Suprapubic skin (tissue), 4 donors: ENCODE measurements around the gene HNRNPF. TPM values are rescaled to one million over a fixed set of nuclear protein-coding genes. Genes with fewer than 3 reads are reported as not detected.

Source experiments
- DNase-seq, 2 donors: peaks; one replicate each; pipeline ENCODE4 v3.0.0-alpha.2; 2019; ENCODE audit warnings: low spot score in 2 of 2
- H3K27ac ChIP-seq: fragments of 200-600 bp; sonication (generic); one replicate; pipeline ENCODE4 v1.5.1; 2019
- H3K27me3 ChIP-seq: fragments of 200-600 bp; sonication (generic); one replicate; pipeline ENCODE4 v1.5.1; 2019
- H3K36me3 ChIP-seq: fragments of 200-600 bp; sonication (generic); one replicate; pipeline ENCODE4 v1.5.1; 2019
- H3K4me1 ChIP-seq: fragments of 200-600 bp; sonication (generic); one replicate; pipeline ENCODE4 v1.5.1; 2019
- H3K4me3 ChIP-seq: fragments of 200-600 bp; sonication (generic); one replicate; pipeline ENCODE4 v1.5.1; 2019; ENCODE audit warnings: mild to moderate bottlenecking
- H3K9me3 ChIP-seq: fragments of 200-600 bp; sonication (generic); one replicate; pipeline ENCODE4 v1.5.1; 2019
- EP300 ChIP-seq: sonication (generic); formaldehyde crosslinking; IDR thresholded peaks from one replicate; pipeline ENCODE4 v1.6.1; 2017; ENCODE audit warnings: antibody characterized with exemption
- POLR2A ChIP-seq, 2 donors: fragments of 450-650 bp; IDR thresholded peaks; one replicate each; pipeline ENCODE4 v1.6.1; 2017; ENCODE audit warnings: antibody characterized with exemption in 2 of 2, mild to moderate bottlenecking in 2 of 2, moderate library complexity in 2 of 2
- POLR2AphosphoS5 ChIP-seq, 3 donors: sonication (generic); formaldehyde crosslinking; IDR thresholded peaks; one replicate each; pipeline ENCODE4 v1.6.1; 2017; ENCODE audit warnings: antibody characterized with exemption in 3 of 3
- WGBS: methylation state at CpG from one replicate; pipeline ENCODE4 v1.1.5; 2018; 5-methylcytosine and 5-hydroxymethylcytosine counted together
- total RNA-seq, 4 donors: library from RNA; depleted of rRNA; stranded (reverse); fragments of >200 nt; gene quantifications; one replicate each; pipeline ENCODE4 v1.1.0, GENCODE V29; 2016
- TF ChIP-seq, protein P1 (sequence below), 2 donors: fragments of 200-600 bp in 1 of 2; fragments of 450-650 bp in 1 of 2; sonication (generic) in 1 of 2; IDR thresholded peaks; one replicate each; pipeline ENCODE4 v1.5.1; 2016 to 2019; ENCODE audit warnings: antibody characterized with exemption in 2 of 2, mild to moderate bottlenecking in 1 of 2, moderate library complexity in 1 of 2

Gene HNRNPF
- total RNA-seq, 4 donors from 2014 or later, result 180 to 248 (median 217) TPM

DNA sequence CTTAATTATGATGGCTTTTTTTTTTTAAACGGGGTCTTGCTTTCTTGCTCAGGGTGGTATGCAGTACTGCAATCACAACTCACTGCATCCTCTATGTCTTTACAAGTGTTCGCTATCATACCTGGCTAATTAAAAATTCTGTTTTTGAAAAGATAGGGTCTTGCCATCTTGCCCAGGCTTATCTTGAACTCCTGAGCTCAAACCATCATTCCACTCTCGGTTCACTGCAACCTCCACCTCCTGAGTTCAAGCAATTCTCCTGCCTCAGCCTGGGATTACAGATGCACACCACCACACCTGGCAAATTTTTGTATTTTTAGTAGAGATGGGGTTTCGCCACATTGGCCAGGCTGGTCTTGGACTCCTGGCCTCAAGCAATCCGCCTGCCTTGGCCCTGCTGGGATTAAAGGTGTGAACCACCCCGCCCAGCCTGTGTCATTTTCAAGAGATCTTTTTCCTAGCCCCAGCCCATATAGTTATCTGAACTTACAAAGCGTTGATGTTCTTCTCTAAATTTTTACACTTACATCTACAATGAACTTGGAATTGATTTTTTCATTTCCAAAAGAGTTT lies 6.0 kb downstream of the HNRNPF start:
- 73% methylated on average over 7 of the region's 7 CpGs for WGBS
- Histone ChIP-seq H3K27me3 (no peaks in the 10 kb centered on the region), H3K9me3 (no peaks in the 10 kb centered on the region), H3K4me1 (peaks cover 81% of the 10 kb centered on the region), H3K36me3 (peaks cover 6% of the 10 kb centered on the region), H3K4me3 (no peak overlapping the region), H3K27ac (no peak overlapping the region)
- TF ChIP-seq POLR2AphosphoS5 (IDR thresholded peaks at IDR 0.05) (no peak), POLR2A (IDR thresholded peaks at IDR 0.05) (no peak), EP300 (no peak)
- TF ChIP-seq, protein P1, sequence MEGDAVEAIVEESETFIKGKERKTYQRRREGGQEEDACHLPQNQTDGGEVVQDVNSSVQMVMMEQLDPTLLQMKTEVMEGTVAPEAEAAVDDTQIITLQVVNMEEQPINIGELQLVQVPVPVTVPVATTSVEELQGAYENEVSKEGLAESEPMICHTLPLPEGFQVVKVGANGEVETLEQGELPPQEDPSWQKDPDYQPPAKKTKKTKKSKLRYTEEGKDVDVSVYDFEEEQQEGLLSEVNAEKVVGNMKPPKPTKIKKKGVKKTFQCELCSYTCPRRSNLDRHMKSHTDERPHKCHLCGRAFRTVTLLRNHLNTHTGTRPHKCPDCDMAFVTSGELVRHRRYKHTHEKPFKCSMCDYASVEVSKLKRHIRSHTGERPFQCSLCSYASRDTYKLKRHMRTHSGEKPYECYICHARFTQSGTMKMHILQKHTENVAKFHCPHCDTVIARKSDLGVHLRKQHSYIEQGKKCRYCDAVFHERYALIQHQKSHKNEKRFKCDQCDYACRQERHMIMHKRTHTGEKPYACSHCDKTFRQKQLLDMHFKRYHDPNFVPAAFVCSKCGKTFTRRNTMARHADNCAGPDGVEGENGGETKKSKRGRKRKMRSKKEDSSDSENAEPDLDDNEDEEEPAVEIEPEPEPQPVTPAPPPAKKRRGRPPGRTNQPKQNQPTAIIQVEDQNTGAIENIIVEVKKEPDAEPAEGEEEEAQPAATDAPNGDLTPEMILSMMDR (IDR thresholded peaks at IDR 0.05), result no peak
- no peak for DNase-seq

DNA sequence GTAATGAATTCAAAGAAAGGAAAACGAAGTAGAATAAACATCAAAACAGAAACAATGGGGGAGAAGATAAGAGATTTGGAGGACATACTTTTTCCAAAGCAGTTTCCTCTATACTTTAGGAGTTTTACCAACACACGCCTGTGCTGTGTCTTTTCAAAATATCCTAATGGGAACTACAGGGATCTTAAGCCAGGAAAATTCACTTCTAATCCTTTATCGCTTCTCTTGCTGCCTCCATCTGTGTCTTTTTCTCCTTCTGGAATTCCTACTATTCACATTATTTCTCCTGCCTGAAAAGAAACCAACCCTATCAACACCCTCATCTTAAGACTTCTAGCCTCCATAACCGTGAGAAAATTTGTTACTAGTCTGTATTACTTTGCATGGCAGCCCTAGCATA lies 6.8 kb downstream of the HNRNPF start:
- Histone ChIP-seq H3K36me3 (peaks cover 6% of the 10 kb centered on the region), H3K27ac (no peak overlapping the region), H3K4me1 (peaks cover 88% of the 10 kb centered on the region), H3K9me3 (no peaks in the 10 kb centered on the region), H3K27me3 (no peaks in the 10 kb centered on the region), H3K4me3 (no peak overlapping the region)
- DNase-seq, result no peak
- 58% methylated on average over 4 of the region's 4 CpGs for WGBS
- no peak for TF ChIP-seq POLR2AphosphoS5 (IDR thresholded peaks at IDR 0.05)
- TF ChIP-seq, protein P1 (IDR thresholded peaks at IDR 0.05), result no peak
- TF ChIP-seq EP300, result no peak
- TF ChIP-seq POLR2A (IDR thresholded peaks at IDR 0.05), result no peak

GRCh38 chr10:43401627-43402026 lies 7.4 kb downstream of the HNRNPF start:
- H3K9me3 ChIP-seq, result no peaks in the 10 kb centered on the region
- 97% methylated on average over 2 of the region's 2 CpGs for WGBS
- TF ChIP-seq, protein P1 (IDR thresholded peaks at IDR 0.05), result no peak
- TF ChIP-seq POLR2A (IDR thresholded peaks at IDR 0.05) (no peak), EP300 (no peak), POLR2AphosphoS5 (IDR thresholded peaks at IDR 0.05) (no peak)
- H3K27me3 ChIP-seq, result no peaks in the 10 kb centered on the region
- no peak overlapping the region for H3K4me3 ChIP-seq
- H3K4me1 ChIP-seq, result peaks cover 86% of the 10 kb centered on the region
- H3K36me3 ChIP-seq, result peaks cover 6% of the 10 kb centered on the region
- H3K27ac ChIP-seq, result no peak overlapping the region
- DNase-seq, result no peak

- H3K4me3 ChIP-seq, result no peak overlapping the region
- TF ChIP-seq EP300, result no peak
- no peak for TF ChIP-seq POLR2A (IDR thresholded peaks at IDR 0.05)
- TF ChIP-seq, protein P1 (IDR thresholded peaks at IDR 0.05), result no peak
- no peak for TF ChIP-seq POLR2AphosphoS5 (IDR thresholded peaks at IDR 0.05)
- peaks cover 10% of the 10 kb centered on the region for H3K36me3 ChIP-seq
- peak overlapping the region; percentile 29 for H3K27ac ChIP-seq
- no peaks in the 10 kb centered on the region for H3K27me3 ChIP-seq
- H3K4me1 ChIP-seq, result peaks cover 84% of the 10 kb centered on the region
- no peaks in the 10 kb centered on the region for H3K9me3 ChIP-seq
- DNase-seq, result no peak
- 83% methylated on average over 5 of the region's 5 CpGs for WGBS
These were observed 9.4 kb downstream of the HNRNPF start for GRCh38 chr10:43399320-43400310.

DNA sequence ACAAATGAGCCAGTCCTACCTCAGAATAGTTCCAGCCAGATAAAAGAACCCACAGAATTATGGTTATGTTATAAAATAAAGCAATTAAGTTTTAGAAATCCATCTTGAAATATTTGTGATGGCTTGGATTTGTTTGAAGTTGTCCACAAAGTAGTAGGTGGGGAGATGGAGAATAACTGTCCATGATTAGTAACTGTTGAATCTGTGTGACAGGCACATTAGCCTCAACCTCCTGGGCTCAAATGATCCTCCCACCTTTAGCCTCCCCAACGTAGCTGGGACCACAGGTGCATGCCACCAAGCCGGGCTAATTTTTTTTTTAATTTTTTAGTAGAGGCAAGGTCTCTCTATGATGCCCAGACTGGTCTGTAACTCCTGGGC lies 10.1 kb downstream of the HNRNPF start:
- Histone ChIP-seq H3K4me3 (no peak overlapping the region), H3K27ac (peak overlapping the region; percentile 29), H3K4me1 (peaks cover 84% of the 10 kb centered on the region), H3K9me3 (no peaks in the 10 kb centered on the region), H3K27me3 (no peaks in the 10 kb centered on the region), H3K36me3 (peaks cover 16% of the 10 kb centered on the region)
- no peak for DNase-seq
- TF ChIP-seq POLR2AphosphoS5 (IDR thresholded peaks at IDR 0.05), result no peak
- TF ChIP-seq, protein P1 (IDR thresholded peaks at IDR 0.05), result no peak
- TF ChIP-seq EP300, result no peak
- no peak for TF ChIP-seq POLR2A (IDR thresholded peaks at IDR 0.05)
- 51% methylated on average over 2 of the region's 2 CpGs for WGBS
